ENCODE data around the gene TACR1. TPM values are rescaled to one million over a fixed set of nuclear protein-coding genes. Genes with fewer than 3 reads are reported as not detected.
"Not testable (repeated sequence)": the region's sequence is repeated elsewhere in the genome, so short reads cannot be mapped to it uniquely, and the experiment has no call there.

Gene TACR1
- total RNA-seq, 2 donors from 2014 or later = 2.7 to 4.2 TPM

- Histone ChIP-seq H3K4me3 (no peak overlapping the region), H3K4me1 (replicated peaks) (no peaks in the 10 kb centered on the region), H3K9me3 (no peaks in the 10 kb centered on the region), H3K27me3 (replicated peaks; ENCODE audit: insufficient read depth) (no peaks in the 10 kb centered on the region), H3K27ac (no peak overlapping the region), H3K36me3 (no peaks in the 10 kb centered on the region)
- DNase-seq (ENCODE audit: low spot score) = no peak
- intact Hi-C loops (cut with DNase I) = no loop called here
- no peak for TF ChIP-seq POLR2A (IDR thresholded peaks at IDR 0.05)
- no peak for TF ChIP-seq CTCF (IDR thresholded peaks at IDR 0.05)
- TF ChIP-seq POLR2AphosphoS5 (IDR thresholded peaks at IDR 0.05) = no peak
- 53% methylated on average over 2 of the region's 2 CpGs for WGBS
Observed at GRCh38 chr2:75174519-75174918, 24.8 kb downstream of the TACR1 start.

GRCh38 chr2:75173740-75174139 lies 25.6 kb downstream of the TACR1 start:
- Histone ChIP-seq H3K4me1 (replicated peaks) (no peaks in the 10 kb centered on the region), H3K4me3 (no peak overlapping the region), H3K27ac (no peak overlapping the region), H3K27me3 (replicated peaks; ENCODE audit: insufficient read depth) (no peaks in the 10 kb centered on the region), H3K9me3 (no peaks in the 10 kb centered on the region), H3K36me3 (no peaks in the 10 kb centered on the region)
- DNase-seq (ENCODE audit: low spot score) = no peak
- no peak for TF ChIP-seq CTCF (IDR thresholded peaks at IDR 0.05)
- no peak for TF ChIP-seq POLR2A (IDR thresholded peaks at IDR 0.05)
- no peak for TF ChIP-seq POLR2AphosphoS5 (IDR thresholded peaks at IDR 0.05)
- intact Hi-C loops (cut with DNase I) = no loop called here

GRCh38 chr2:75171423-75171822 lies 27.9 kb downstream of the TACR1 start:
- H3K4me1 ChIP-seq (replicated peaks); H3K27ac ChIP-seq; H3K36me3 ChIP-seq; intact Hi-C loops (cut with DNase I); H3K4me3 ChIP-seq; DNase-seq (ENCODE audit: low spot score); H3K9me3 ChIP-seq; H3K27me3 ChIP-seq (replicated peaks; ENCODE audit: insufficient read depth): not testable (repeated sequence)
- WGBS = 86% methylated on average over 5 of the region's 5 CpGs

GRCh38 chr2:75170889-75171288 lies 28.4 kb downstream of the TACR1 start:
- TF ChIP-seq POLR2A (IDR thresholded peaks at IDR 0.05) = no peak
- TF ChIP-seq CTCF (IDR thresholded peaks at IDR 0.05) = no peak
- no peak for TF ChIP-seq POLR2AphosphoS5 (IDR thresholded peaks at IDR 0.05)
- H3K4me3 ChIP-seq = no peak overlapping the region
- no peak overlapping the region for H3K27ac ChIP-seq
- no peak for DNase-seq (ENCODE audit: low spot score)
- H3K4me1 ChIP-seq (replicated peaks) = no peaks in the 10 kb centered on the region
- H3K9me3 ChIP-seq = no peaks in the 10 kb centered on the region
- intact Hi-C loops (cut with DNase I) = no loop called here
- WGBS = 96% methylated on average over 2 of the region's 2 CpGs
- H3K27me3 ChIP-seq (replicated peaks; ENCODE audit: insufficient read depth) = no peaks in the 10 kb centered on the region
- no peaks in the 10 kb centered on the region for H3K36me3 ChIP-seq

GRCh38 chr2:75168186-75168585 lies 31.1 kb downstream of the TACR1 start:
- Histone ChIP-seq H3K4me3 (no peak overlapping the region), H3K36me3 (no peaks in the 10 kb centered on the region), H3K27me3 (replicated peaks; ENCODE audit: insufficient read depth) (no peaks in the 10 kb centered on the region), H3K27ac (no peak overlapping the region), H3K9me3 (no peaks in the 10 kb centered on the region), H3K4me1 (replicated peaks) (no peaks in the 10 kb centered on the region)
- DNase-seq (ENCODE audit: low spot score) = no peak
- intact Hi-C loops (cut with DNase I) = no loop called here
- WGBS = 56% methylated on average over 2 of the region's 2 CpGs
- TF ChIP-seq POLR2A (IDR thresholded peaks at IDR 0.05) = no peak
- TF ChIP-seq CTCF (IDR thresholded peaks at IDR 0.05) = no peak
